ENCODE measurements around the gene PAIP2B.
A peak's percentile ranks its signal among the peaks of the same experiment; 100 is the strongest.

Gene PAIP2B

DNA sequence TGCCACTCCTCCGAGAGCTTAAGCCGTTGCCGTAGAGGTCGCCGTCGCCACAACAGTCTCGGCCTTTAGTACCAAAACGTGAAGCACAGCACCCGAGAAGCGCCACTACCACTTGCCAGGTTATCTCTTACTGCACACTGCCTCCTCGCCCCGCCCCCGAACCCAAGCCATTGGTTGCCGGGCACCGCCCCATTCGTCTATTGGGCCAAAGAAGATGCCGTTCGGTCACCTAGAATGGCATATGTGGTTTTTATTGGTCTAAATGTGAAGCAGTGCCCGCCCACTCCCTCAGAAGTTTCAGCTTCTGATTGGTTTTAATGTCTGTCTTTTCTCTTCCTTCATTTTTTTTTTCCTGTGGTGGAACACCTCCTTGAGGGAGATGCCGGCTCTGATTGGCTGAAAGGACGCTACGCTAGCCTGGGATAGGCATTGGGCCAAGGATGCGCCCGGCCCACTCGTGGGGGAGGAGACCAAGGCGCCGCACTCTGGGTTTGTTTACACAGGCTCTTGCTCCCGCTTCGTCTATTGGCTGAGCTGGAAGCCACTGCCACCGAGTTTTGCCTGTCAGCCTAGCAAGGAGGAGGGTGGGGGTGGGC lies at the start of gene PAIP2B:
Gene PAIP2B (minus strand): TSS at position 139 of the 596 bp plus-strand sequence. CDS start 24,514 bp downstream, outside the sequence.
- TF ChIP-seq, protein P1, sequence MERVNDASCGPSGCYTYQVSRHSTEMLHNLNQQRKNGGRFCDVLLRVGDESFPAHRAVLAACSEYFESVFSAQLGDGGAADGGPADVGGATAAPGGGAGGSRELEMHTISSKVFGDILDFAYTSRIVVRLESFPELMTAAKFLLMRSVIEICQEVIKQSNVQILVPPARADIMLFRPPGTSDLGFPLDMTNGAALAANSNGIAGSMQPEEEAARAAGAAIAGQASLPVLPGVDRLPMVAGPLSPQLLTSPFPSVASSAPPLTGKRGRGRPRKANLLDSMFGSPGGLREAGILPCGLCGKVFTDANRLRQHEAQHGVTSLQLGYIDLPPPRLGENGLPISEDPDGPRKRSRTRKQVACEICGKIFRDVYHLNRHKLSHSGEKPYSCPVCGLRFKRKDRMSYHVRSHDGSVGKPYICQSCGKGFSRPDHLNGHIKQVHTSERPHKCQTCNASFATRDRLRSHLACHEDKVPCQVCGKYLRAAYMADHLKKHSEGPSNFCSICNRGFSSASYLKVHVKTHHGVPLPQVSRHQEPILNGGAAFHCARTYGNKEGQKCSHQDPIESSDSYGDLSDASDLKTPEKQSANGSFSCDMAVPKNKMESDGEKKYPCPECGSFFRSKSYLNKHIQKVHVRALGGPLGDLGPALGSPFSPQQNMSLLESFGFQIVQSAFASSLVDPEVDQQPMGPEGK (CRISPR knock-in tag; IDR thresholded peaks at IDR 0.05; ENCODE audit: borderline replicate concordance) = no peak
- no peak for TF ChIP-seq CSRNP3 (CRISPR knock-in tag; IDR thresholded peaks at IDR 0.05)
- no peak for TF ChIP-seq TOX (CRISPR knock-in tag; IDR thresholded peaks at IDR 0.05; ENCODE audit: borderline replicate concordance)
- TF ChIP-seq SNAI2 (CRISPR knock-in tag; IDR thresholded peaks at IDR 0.05) = no peak
- no peak for TF ChIP-seq RARB (CRISPR knock-in tag; IDR thresholded peaks at IDR 0.05)
- TF ChIP-seq PPARA (CRISPR knock-in tag; IDR thresholded peaks at IDR 0.05; ENCODE audit: borderline replicate concordance) = no peak
- TF ChIP-seq ZFP3 (CRISPR knock-in tag; IDR thresholded peaks at IDR 0.05) = no peak
- TF ChIP-seq, protein P2, sequence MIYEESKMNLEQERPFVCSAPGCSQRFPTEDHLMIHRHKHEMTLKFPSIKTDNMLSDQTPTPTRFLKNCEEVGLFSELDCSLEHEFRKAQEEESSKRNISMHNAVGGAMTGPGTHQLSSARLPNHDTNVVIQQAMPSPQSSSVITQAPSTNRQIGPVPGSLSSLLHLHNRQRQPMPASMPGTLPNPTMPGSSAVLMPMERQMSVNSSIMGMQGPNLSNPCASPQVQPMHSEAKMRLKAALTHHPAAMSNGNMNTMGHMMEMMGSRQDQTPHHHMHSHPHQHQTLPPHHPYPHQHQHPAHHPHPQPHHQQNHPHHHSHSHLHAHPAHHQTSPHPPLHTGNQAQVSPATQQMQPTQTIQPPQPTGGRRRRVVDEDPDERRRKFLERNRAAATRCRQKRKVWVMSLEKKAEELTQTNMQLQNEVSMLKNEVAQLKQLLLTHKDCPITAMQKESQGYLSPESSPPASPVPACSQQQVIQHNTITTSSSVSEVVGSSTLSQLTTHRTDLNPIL (CRISPR knock-in tag; IDR thresholded peaks at IDR 0.05; ENCODE audit: low read depth) = no peak
- no peak for TF ChIP-seq GLIS3 (CRISPR knock-in tag; IDR thresholded peaks at IDR 0.05)
- TF ChIP-seq TCF4 (CRISPR knock-in tag; IDR thresholded peaks at IDR 0.05; ENCODE audit: borderline replicate concordance) = no peak
- TF ChIP-seq ARNTL (CRISPR knock-in tag; IDR thresholded peaks at IDR 0.05; ENCODE audit: borderline replicate concordance, low read depth) = no peak
- TF ChIP-seq ZNF565 (CRISPR knock-in tag; conservative IDR thresholded peaks at IDR 0.05; ENCODE audit: low read depth) = no peak
- no peak for TF ChIP-seq POU6F1 (CRISPR knock-in tag; IDR thresholded peaks at IDR 0.05; ENCODE audit: borderline replicate concordance, low read depth)
- no peak for TF ChIP-seq BACH2 (CRISPR knock-in tag; IDR thresholded peaks at IDR 0.05; ENCODE audit: borderline replicate concordance)
- no peak for TF ChIP-seq CSDC2 (CRISPR knock-in tag; IDR thresholded peaks at IDR 0.05)
- peak; percentile 95 for ATAC-seq

GRCh38 chr2:71275939-71276310 lies 49.0 kb upstream of the PAIP2B start:
- no peak for ATAC-seq
- TF ChIP-seq ZNF70 (CRISPR knock-in tag; IDR thresholded peaks at IDR 0.05) = no peak
- no peak for TF ChIP-seq ZFP3 (CRISPR knock-in tag; IDR thresholded peaks at IDR 0.05)
- no peak for TF ChIP-seq TOX (CRISPR knock-in tag; IDR thresholded peaks at IDR 0.05; ENCODE audit: borderline replicate concordance)
- no peak for TF ChIP-seq POU6F1 (CRISPR knock-in tag; IDR thresholded peaks at IDR 0.05; ENCODE audit: borderline replicate concordance, low read depth)
- no peak for TF ChIP-seq ZNF565 (CRISPR knock-in tag; conservative IDR thresholded peaks at IDR 0.05; ENCODE audit: low read depth)
- TF ChIP-seq, protein P2 (CRISPR knock-in tag; IDR thresholded peaks at IDR 0.05; ENCODE audit: low read depth) = no peak
- no peak for TF ChIP-seq RARB (CRISPR knock-in tag; IDR thresholded peaks at IDR 0.05)
- no peak for TF ChIP-seq ZC3H10 (CRISPR knock-in tag; IDR thresholded peaks at IDR 0.05)
- TF ChIP-seq CSRNP3 (CRISPR knock-in tag; IDR thresholded peaks at IDR 0.05) = no peak
- TF ChIP-seq ISL1 (CRISPR knock-in tag; IDR thresholded peaks at IDR 0.05) = no peak
- TF ChIP-seq, protein P1 (CRISPR knock-in tag; IDR thresholded peaks at IDR 0.05; ENCODE audit: borderline replicate concordance) = no peak
- no peak for TF ChIP-seq SNAI2 (CRISPR knock-in tag; IDR thresholded peaks at IDR 0.05)

Measured in SK-N-SH treated with all-trans-retinoic acid at 6 μM for 48 hours (cell line).